ENCODE results near the gene NRL.
"Not testable (repeated sequence)": the region's sequence is repeated elsewhere in the genome, so short reads cannot be mapped to it uniquely, and the experiment has no call there.

Gene NRL

GRCh38 chr14:24123424-24124417 is 9.0 kb upstream of the NRL start:
- DNase-seq, result no peak

- DNase-seq, result no peak
Observed at GRCh38 chr14:24122898-24123297, 8.1 kb upstream of the NRL start.

GRCh38 chr14:24122416-24122815 is 7.7 kb upstream of the NRL start:
- DNase-seq, result no peak

- DNase-seq, result no peak
Observed at GRCh38 chr14:24121210-24121609, 6.5 kb upstream of the NRL start.

GRCh38 chr14:24119691-24120090 is 4.9 kb upstream of the NRL start:
- DNase-seq, result no peak

GRCh38 chr14:24117179-24117578 is 2.4 kb upstream of the NRL start:
- DNase-seq, result no peak

GRCh38 chr14:24116128-24116814 is 1.5 kb upstream of the NRL start:
- no peak for DNase-seq

GRCh38 chr14:24115422-24116127 is 826 bp upstream of the NRL start:
- DNase-seq, result no peak

GRCh38 chr14:24113801-24114531 is 783 bp downstream of the NRL start:
- peak; percentile 65 to 73 for DNase-seq

- no peak for DNase-seq
Observed at GRCh38 chr14:24113379-24113800, 1.4 kb downstream of the NRL start.

- no peak for DNase-seq
Observed at GRCh38 chr14:24110523-24110922, 4.2 kb downstream of the NRL start.

GRCh38 chr14:24110060-24110459 is 4.7 kb downstream of the NRL start:
- DNase-seq, result no peak

GRCh38 chr14:24108336-24108874 is 6.3 kb downstream of the NRL start:
- DNase-seq, result no peak

GRCh38 chr14:24106672-24107271 is 8.0 kb downstream of the NRL start:
- DNase-seq, result no peak

GRCh38 chr14:24105609-24106239 is 9.0 kb downstream of the NRL start:
- not testable (repeated sequence) for DNase-seq

GRCh38 chr14:24103451-24103850 is 11.3 kb downstream of the NRL start:
- no peak for DNase-seq

- DNase-seq, result no peak
Observed at GRCh38 chr14:24102357-24103048, 12.2 kb downstream of the NRL start.

GRCh38 chr14:24100982-24101494 is 13.7 kb downstream of the NRL start:
- DNase-seq, result no peak

- DNase-seq, result no peak
Observed at GRCh38 chr14:24100197-24100981, 14.4 kb downstream of the NRL start.
